Measurements from ENCODE around the gene PPHLN1.
A peak's percentile ranks its signal among the peaks of the same experiment; 100 is the strongest.

PPHLN1 gene

DNA sequence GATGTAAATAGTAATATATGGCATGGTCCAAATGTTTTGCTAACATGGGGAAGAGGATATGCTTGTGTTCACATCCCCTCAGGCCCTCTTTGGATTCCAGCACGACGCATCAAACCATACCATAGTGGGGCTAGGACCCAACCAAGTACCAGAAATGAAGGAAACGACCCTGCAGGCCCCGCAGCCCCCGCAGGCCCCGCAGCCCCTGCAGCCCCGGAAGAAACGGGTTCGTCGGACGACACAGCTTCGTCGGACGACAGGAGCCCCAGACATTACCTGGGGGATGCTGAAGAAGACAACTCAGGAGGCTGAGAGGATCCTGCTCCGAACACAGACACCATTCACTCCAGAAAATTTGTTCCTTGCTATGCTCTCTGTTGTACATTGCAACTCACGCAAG is 119.9 kb downstream of the PPHLN1 start:
- no peak for DNase-seq

GRCh38 chr12:42446761-42447160 is 120.8 kb downstream of the PPHLN1 start:
- no peak for DNase-seq

DNA sequence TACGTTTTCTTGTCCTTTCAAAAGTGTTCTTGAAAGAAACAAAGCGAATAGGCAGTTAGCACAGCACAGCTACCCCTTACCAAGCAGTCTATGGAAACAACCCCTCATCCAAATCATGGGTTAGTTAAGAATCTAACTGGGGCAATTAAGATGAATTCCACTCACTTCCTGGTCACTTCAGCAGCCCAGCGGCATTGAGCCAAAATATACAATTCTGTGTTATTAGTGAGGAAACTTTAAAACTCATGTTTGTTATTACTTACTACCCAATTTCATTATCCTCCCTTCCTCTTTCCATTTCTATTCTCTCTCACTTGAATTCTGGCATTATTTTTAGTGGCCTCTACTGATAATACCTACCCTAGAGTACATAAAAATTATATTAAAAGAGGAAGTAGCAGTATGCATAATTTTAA is 121.4 kb downstream of the PPHLN1 start:
- DNase-seq, result no peak

GRCh38 chr12:42448841-42449240 is 122.9 kb downstream of the PPHLN1 start:
- DNase-seq, result no peak

DNA sequence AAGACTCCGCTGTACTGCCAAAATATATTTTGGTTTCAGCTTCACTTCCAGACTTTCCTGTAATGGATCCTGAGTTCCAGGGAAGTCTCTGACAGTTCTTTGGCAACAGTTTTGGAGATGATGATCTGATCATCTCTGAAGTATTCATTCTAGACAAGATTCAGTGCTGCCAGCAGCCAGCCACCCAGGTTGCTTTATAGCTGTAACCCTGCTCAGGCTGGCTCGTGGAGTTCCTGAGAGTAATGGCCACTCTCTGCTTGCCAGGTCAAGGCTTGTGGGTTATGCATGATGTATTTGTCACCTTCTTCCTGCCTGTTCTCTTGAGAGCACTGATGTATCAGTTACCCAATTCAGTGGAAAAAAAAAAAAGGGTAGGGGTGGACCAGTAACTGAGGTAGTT is 124.3 kb downstream of the PPHLN1 start:
- no peak for DNase-seq

DNA sequence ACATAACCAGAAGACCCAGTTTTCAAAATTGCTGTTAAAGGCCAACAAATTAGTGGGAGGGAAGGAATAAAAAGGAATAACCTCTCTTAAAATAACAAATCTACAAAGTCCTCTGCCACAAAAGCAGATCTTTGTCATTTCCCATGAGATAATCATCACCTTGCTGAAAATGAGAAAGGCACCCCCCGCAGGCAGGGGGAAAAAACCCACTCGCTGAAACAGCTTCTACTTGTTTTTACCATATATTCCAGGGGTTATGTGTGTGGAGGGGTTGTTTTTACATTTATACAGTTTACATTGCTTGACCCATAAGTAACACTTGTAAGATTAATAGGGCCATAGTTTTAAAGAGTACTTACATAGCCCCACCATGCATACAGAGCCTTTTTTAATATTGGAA is 132.6 kb downstream of the PPHLN1 start:
- no peak for DNase-seq

DNA sequence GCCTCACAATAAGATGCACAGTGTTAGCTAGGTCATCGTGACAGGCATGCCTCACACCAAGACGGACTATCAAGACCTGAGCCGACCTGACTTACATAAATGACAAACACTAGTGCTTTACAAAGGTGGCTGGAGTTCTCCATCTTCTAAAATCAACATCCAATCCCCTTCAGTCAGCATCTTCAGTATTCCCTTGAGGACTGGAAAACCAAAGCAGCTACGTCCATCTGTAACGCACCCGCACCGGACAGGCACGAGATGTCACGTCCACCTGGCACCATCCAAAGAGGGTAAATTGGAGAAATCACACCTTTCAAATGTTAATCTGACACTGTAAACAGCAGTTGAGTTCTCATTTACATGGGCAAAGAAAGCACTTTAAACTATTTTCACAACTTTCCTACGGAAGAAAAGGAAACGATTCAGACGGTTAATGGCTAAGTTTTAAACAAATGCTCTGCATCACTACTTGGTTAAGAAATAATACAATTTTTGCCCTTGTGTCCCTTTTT is 133.4 kb downstream of the PPHLN1 start:
- no peak for DNase-seq

DNA sequence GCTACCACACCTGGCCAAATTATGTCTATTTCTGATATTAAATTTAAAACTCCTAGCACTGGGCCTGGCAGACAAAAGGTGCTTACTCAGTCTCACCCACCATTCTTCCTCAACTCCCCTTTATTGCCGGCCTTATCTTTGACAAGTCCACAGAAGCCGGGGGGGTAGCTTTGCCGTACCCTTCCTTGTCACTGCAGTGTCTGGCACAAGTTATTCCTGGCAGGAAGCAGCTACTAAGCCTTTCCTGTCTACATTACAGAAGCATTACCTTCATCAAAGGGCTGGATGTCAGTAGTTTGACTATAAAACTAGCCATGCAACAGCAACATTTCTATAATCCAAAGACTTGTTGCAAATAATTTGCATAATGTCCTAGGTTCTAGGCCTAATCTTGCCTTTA is 136.5 kb downstream of the PPHLN1 start:
- no peak for DNase-seq

DNA sequence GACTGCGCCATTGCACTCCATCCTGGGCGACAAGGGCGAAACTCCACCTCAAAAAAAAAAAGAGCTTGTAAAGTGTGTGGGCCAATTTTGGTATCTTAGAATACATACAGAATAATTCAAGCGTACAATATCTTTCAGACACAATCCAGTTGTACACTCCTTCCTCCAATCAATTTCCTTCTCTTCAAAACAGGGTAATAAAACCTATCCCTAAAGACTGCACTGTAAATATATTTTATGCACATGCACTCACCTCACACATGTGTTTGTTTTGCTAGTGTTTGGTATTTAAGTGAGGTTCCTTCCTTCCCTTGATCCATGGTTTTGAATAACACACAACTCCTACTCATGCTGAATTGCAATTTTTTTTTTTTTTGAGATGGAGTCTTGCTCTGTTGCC is 137.7 kb downstream of the PPHLN1 start:
- DNase-seq, result no peak

GRCh38 chr12:42468341-42468821 is 142.4 kb downstream of the PPHLN1 start:
- DNase-seq, result no peak

DNA sequence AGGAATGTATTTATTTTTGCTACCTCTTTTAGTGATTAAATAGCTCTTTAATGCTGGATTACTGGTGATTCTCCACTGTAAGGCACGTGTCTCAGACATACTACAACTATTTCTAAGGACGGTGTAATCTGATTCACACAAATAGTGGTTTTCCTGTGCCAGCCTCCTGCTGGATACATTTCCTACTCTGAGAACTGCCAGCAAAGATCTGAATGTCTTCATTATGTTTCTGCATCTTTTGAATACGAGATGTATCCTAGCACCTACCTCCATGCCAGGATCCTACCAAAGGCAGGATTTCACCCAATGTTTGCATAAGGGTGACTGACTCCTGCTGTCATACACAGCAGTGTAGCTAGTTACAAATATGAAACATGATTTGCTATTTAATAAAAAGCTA is 143.0 kb downstream of the PPHLN1 start:
- DNase-seq, result no peak

DNA sequence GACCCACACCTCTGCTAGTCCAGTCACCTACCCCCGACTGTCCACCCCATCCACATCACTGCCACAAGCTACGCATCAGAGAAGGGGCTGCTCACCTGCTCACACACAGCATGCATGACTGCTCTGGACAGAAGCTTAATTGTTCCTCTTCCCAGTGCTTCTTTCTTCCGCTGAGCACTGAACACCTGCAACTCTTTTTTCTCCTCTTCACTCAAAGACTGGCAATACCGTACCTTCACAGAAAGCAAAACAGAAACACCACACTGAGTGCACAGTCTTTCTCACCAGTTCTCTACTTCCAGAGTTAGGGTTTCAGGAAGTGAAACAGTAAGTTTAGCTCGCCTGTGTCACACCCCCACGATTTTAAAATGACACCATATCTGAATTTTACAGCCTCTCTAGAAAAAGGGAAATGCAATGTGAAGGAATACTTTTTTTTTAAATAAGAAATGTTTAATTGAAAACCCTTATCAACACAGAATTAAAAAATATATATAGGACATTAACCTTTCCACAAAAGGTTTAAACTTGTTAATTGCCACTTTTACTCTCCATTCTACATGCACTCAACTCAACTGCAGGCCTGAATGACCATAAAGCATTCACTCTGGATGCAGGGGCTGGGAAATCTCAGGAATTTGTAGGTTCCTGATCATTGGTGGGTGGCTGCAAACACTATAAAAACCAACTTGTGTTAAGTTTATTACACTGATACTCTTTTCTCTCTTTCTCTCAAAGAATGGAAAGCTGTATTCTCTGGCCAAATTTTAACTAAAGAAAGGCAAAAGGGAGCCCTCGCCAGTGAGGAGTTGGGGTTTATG is 143.6 kb downstream of the PPHLN1 start:
- no peak for DNase-seq

DNA sequence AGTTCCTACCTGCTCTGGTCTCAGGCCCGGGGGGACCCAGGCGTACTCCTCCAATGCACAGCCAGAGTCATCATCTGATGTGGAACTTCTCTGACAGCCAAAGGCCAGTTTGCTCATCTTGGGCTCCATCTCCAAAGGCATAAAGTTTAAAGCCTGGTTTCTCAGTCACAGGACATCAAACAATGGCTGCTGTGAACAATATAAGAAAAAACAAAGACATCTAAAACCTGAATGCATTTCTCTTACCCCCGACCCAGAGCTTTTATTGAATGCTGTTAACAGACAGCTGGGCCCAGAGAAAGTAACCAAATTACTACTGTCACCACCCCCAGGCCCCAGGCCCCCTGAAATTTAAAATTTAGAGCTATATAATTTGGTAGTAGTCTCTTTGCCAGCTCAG is 146.4 kb downstream of the PPHLN1 start:
- no peak for DNase-seq

DNA sequence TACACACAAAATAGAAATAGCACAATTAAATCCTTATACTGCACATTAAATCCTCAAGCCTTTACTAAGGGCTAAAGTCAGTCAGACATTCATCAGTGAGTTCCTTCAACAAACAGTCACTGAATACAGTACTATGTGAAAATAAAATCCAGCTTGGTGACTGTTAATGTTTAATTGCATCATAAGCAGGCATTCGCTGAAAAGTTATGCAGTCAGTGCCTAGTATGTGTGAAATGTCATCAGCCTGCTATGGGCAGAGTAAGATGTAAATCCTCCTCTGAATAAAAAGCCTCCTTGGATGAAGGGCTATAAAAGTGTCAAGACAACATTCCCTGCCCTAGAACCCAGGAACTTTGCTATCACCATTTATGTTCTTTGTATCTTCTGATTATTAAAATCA is 147.2 kb downstream of the PPHLN1 start:
- no peak for DNase-seq

DNA sequence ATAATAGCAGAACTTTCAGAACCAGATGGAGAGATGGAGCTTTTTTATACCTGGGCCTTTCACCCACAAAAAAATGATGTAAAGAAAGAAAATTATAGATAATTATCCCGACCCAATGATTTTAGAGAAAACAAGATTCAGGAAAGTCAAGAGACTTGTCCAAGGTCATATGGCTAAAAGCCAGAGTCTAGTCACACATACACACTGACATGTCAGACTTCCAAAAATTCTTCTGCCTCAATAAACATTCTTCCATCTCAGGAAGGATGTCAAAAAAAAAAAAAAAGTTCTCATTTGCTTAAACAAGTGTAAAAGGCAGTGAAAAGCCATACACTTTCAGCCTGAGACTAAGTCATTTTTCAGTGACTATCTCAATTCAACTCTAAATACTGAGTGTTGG is 147.6 kb downstream of the PPHLN1 start:
- no peak for DNase-seq

DNA sequence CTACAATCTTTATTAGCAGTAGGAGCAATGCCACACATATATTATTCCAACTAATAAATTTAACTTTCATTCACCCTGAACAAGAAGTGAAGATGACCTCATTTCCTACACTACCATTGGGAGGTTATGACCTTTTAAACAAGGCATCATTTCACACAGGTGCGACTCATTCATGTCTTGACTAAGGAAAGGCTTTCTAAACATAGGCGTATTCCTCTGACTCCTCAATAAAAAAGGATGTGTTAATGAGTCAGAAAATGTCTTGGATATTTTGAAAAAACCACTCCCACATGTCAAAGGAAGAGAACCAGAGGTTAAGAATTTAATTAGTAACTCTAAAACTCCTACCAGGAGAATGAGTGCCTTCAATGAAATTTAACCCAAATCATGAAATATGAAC is 148.4 kb downstream of the PPHLN1 start:
- DNase-seq, result no peak

GRCh38 chr12:42475106-42475505 is 149.1 kb downstream of the PPHLN1 start:
- no peak for DNase-seq

- no peak for DNase-seq
These were observed 152.0 kb downstream of the PPHLN1 start for GRCh38 chr12:42477941-42478340.

- no peak for DNase-seq
These were observed 155.4 kb downstream of the PPHLN1 start for GRCh38 chr12:42481368-42481767.

- no peak for DNase-seq
These were observed 156.2 kb downstream of the PPHLN1 start for GRCh38 chr12:42482041-42482747.

GRCh38 chr12:42482748-42483520 is 157.0 kb downstream of the PPHLN1 start:
- peak; percentile 10 for DNase-seq

GRCh38 chr12:42483521-42483790 is 157.5 kb downstream of the PPHLN1 start:
- no peak for DNase-seq

- DNase-seq, result no peak
These were observed 159.0 kb downstream of the PPHLN1 start for GRCh38 chr12:42484996-42485395.

DNA sequence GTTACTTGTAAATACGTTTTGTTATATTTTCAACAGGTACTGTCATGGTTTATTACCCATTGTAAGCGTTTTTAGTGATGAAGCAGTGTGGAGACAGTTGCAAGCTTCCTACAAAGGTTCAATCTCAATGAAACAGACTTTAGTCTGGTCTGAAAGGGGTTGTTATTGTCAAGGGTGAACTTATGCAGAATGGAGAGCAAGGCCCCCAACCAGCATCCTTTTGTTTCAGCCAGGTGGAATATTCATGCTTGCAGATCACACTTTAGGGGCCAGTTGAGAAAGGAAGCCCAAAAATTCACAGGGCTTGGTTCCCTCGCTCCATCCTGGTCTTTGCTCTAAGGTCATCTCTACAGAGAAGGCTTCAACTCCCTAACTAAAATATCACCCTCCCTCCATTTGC is 159.9 kb downstream of the PPHLN1 start:
- DNase-seq, result no peak
